ENCODE measurements around the gene RNF26.
A peak's percentile ranks its signal among the peaks of the same experiment; 100 is the strongest.

Gene RNF26

GRCh38 chr11:119338318-119338890 lies 4.1 kb downstream of the RNF26 start:
- no peak overlapping the region for H3K27ac ChIP-seq (ENCODE audit: low read depth, low read length)
- peaks cover 48% of the 10 kb centered on the region for H3K4me1 ChIP-seq (ENCODE audit: control insufficient read depth, insufficient read depth, low read length)

DNA sequence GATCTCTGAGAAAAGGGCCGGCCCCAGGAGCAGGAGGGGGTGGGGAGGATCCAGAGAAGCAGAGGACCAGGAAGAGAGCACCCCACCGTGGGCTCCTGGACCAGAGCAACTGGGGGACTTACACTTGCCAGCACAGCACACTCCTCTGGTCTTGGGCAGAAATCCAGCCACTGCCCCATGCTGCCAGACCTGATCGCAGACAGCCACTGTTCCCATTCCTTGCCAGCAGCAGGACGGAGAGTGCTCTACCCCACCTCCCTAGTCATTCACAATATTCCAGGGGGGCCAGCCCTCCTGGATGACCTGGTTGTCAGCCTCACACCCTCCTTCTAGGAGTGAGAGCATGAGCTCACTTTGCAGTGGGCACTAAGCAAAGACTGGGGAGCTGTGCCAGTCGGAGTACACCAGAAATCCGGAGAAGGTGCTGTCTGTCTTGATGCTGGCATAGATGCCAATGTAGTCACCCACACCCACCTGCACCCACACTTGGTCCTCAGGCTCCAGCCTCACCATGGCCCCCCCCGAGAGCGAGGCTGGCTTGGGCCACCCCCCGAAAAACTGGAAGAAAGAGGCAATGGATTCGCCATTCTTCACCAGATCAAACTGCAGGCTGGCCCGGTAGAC lies 4.8 kb downstream of the RNF26 start:
- Histone ChIP-seq H3K27me3 (ENCODE audit: control insufficient read depth, insufficient read depth, low read length) (peaks cover 53% of the 10 kb centered on the region), H3K9ac (ENCODE audit: low read length) (no peak overlapping the region), H3K4me3 (ENCODE audit: low read depth, low read length) (peak overlapping the region; percentile 62), H3K4me1 (ENCODE audit: control insufficient read depth, insufficient read depth, low read length) (peaks cover 45% of the 10 kb centered on the region), H3K27ac (ENCODE audit: low read depth, low read length) (no peak overlapping the region), H3K36me3 (ENCODE audit: control insufficient read depth, insufficient read depth, low read length) (peaks cover 13% of the 10 kb centered on the region), H3K9me3 (ENCODE audit: control insufficient read depth, insufficient read depth, low read depth, low read length) (no peaks in the 10 kb centered on the region)

More at GRCh38 chr11:119338318-119338890, 4.1 kb downstream of the RNF26 start:
- H3K9me3 ChIP-seq (ENCODE audit: control insufficient read depth, insufficient read depth, low read depth, low read length) = no peaks in the 10 kb centered on the region
- no peak overlapping the region for H3K9ac ChIP-seq (ENCODE audit: low read length)
- peaks cover 49% of the 10 kb centered on the region for H3K27me3 ChIP-seq (ENCODE audit: control insufficient read depth, insufficient read depth, low read length)
- H3K4me3 ChIP-seq (ENCODE audit: low read depth, low read length) = peak overlapping the region; percentile 62
- H3K36me3 ChIP-seq (ENCODE audit: control insufficient read depth, insufficient read depth, low read length) = peaks cover 13% of the 10 kb centered on the region

DNA sequence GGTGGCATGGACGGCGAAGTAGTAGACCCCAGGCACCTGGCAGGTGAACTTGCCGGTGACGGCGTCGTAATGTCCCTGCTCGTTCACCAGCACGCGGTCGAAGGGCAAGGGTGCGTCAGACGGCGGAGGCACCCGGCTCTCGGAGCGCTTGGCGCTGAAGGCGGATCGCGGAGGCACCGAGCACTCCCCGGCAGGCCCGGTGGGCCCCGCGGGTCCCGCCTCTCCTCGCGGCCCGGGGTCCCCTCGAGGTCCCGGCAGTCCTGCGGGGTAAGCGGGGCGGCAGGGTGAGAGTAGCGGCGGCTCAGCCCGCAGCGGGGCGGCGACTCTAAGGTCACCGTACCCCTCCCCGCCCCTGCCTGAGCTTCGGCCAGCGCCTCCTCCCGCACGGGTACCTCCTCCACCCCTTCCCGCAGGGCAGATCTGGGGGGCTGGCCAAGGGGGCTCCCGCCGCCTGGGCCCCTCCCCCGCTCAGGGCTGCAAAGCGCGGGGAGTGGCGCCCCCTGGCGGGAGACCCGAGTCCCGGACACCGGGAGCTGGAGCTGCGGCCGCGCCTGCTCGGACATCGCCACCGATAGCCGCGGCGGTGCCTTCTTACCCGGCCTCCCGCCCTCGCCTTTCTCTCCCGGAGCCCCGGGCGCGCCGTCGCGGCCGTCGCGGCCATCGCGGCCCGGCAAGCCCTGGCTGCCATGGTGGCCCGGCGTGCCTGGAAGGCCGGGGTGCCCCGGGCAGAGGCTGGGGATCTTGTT lies 5.4 kb downstream of the RNF26 start:
- no peak overlapping the region for H3K27ac ChIP-seq (ENCODE audit: low read depth, low read length)
- H3K36me3 ChIP-seq (ENCODE audit: control insufficient read depth, insufficient read depth, low read length) = peaks cover 13% of the 10 kb centered on the region
- H3K4me1 ChIP-seq (ENCODE audit: control insufficient read depth, insufficient read depth, low read length) = peaks cover 45% of the 10 kb centered on the region
- H3K9ac ChIP-seq (ENCODE audit: low read length) = no peak overlapping the region
- H3K4me3 ChIP-seq (ENCODE audit: low read depth, low read length) = peak overlapping the region; percentile 62
- peaks cover 59% of the 10 kb centered on the region for H3K27me3 ChIP-seq (ENCODE audit: control insufficient read depth, insufficient read depth, low read length)
- no peaks in the 10 kb centered on the region for H3K9me3 ChIP-seq (ENCODE audit: control insufficient read depth, insufficient read depth, low read depth, low read length)

GRCh38 chr11:119340335-119341221 lies 6.3 kb downstream of the RNF26 start, which contains the start of gene C1QTNF5:
C1QTNF5 (minus strand) TSS chr11:119340883; CDS start chr11:119340397, 486 bp downstream.
- Histone ChIP-seq H3K27me3 (ENCODE audit: control insufficient read depth, insufficient read depth, low read length) (peaks cover 68% of the 10 kb centered on the region), H3K9me3 (ENCODE audit: control insufficient read depth, insufficient read depth, low read depth, low read length) (no peaks in the 10 kb centered on the region), H3K36me3 (ENCODE audit: control insufficient read depth, insufficient read depth, low read length) (peaks cover 13% of the 10 kb centered on the region), H3K27ac (ENCODE audit: low read depth, low read length) (no peak within 1 kb of the TSS), H3K9ac (ENCODE audit: low read length) (no peak within 1 kb of the TSS), H3K4me3 (ENCODE audit: low read depth, low read length) (peak within 1 kb of the TSS; percentile 62), H3K4me1 (ENCODE audit: control insufficient read depth, insufficient read depth, low read length) (peaks cover 38% of the 10 kb centered on the region)

GRCh38 chr11:119341222-119342022 lies 7.1 kb downstream of the RNF26 start:
- H3K36me3 ChIP-seq (ENCODE audit: control insufficient read depth, insufficient read depth, low read length) = peaks cover 5% of the 10 kb centered on the region
- H3K4me1 ChIP-seq (ENCODE audit: control insufficient read depth, insufficient read depth, low read length) = peaks cover 38% of the 10 kb centered on the region
- no peak overlapping the region for H3K9ac ChIP-seq (ENCODE audit: low read length)
- peak overlapping the region; percentile 62; the same call in 1 of the 2 replicates for H3K4me3 ChIP-seq (ENCODE audit: low read depth, low read length)
- H3K27me3 ChIP-seq (ENCODE audit: control insufficient read depth, insufficient read depth, low read length) = peaks cover 76% of the 10 kb centered on the region
- H3K27ac ChIP-seq (ENCODE audit: low read depth, low read length) = no peak overlapping the region
- H3K9me3 ChIP-seq (ENCODE audit: control insufficient read depth, insufficient read depth, low read depth, low read length) = no peaks in the 10 kb centered on the region

GRCh38 chr11:119342023-119342300 lies 7.6 kb downstream of the RNF26 start:
- Histone ChIP-seq H3K36me3 (ENCODE audit: control insufficient read depth, insufficient read depth, low read length) (no peaks in the 10 kb centered on the region), H3K27me3 (ENCODE audit: control insufficient read depth, insufficient read depth, low read length) (peaks cover 81% of the 10 kb centered on the region), H3K9me3 (ENCODE audit: control insufficient read depth, insufficient read depth, low read depth, low read length) (no peaks in the 10 kb centered on the region), H3K9ac (ENCODE audit: low read length) (no peak overlapping the region), H3K4me3 (ENCODE audit: low read depth, low read length) (no peak overlapping the region), H3K4me1 (ENCODE audit: control insufficient read depth, insufficient read depth, low read length) (peaks cover 34% of the 10 kb centered on the region), H3K27ac (ENCODE audit: low read depth, low read length) (no peak overlapping the region)

DNA sequence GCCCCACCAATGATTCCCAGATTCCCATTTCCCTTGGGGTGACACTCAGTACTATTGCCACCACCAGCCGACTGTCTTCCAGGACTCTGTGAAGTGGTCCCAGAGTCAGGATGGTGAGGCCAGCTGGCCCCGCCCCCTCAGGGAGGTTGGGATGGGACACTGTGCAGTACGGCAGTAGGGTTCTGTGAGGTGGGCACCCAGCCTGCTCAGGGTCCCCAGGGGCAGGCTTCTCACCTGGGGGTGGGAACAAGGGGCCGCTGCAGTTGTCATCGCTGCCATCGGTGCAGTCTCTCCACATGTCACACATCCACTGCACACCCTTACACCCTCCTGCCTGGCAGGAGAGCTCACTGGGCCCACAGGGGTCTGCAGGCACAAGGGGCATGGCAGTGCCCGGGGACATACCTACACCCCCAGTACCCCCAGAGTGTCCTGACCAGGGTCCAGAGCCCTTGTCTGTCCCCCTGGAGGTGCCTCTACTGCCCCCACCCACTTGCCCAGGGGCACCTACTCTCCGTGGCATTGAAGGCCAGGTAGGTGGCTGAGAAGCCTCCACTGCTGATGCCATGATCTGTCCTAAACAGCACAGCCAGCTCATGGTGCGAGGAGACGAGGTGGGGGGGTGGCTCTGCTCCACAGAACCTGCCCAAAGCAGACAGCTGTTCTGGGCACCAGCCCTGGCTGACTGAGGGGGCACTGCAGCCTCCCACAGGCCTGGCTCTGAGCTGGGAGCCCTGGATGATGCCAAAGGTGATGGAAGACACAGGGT lies 8.2 kb downstream of the RNF26 start:
- no peaks in the 10 kb centered on the region for H3K9me3 ChIP-seq (ENCODE audit: control insufficient read depth, insufficient read depth, low read depth, low read length)

DNA sequence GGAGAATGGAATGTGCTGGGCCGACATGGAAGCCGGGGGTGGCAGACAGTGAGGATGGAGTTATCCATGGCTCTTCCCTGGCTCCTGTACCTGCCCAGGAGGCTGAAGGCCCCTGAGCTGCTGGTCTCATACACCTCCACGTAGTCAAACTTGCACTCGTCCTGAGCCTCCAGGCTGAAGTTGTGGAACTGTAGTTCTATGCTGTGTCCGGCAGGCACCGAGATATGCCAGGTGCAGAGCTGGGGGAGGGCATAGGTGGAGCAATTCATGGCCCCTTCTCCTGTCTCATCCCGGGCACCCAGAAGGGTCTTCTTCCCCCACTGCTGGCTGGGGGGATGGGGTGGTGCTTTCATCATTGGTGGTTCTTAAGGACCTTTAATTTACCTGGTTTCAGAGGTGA lies 9.4 kb downstream of the RNF26 start:
- Histone ChIP-seq H3K9me3 (ENCODE audit: control insufficient read depth, insufficient read depth, low read depth, low read length) (no peaks in the 10 kb centered on the region), H3K36me3 (ENCODE audit: control insufficient read depth, insufficient read depth, low read length) (no peaks in the 10 kb centered on the region), H3K27me3 (ENCODE audit: control insufficient read depth, insufficient read depth, low read length) (peaks cover 90% of the 10 kb centered on the region), H3K4me3 (ENCODE audit: low read depth, low read length) (no peak overlapping the region), H3K9ac (ENCODE audit: low read length) (no peak overlapping the region), H3K27ac (ENCODE audit: low read depth, low read length) (no peak overlapping the region), H3K4me1 (ENCODE audit: control insufficient read depth, insufficient read depth, low read length) (peaks cover 18% of the 10 kb centered on the region)

More for the DNA sequence above, 8.2 kb downstream of the RNF26 start:
- H3K9ac ChIP-seq (ENCODE audit: low read length) = no peak overlapping the region
- H3K4me1 ChIP-seq (ENCODE audit: control insufficient read depth, insufficient read depth, low read length) = peaks cover 28% of the 10 kb centered on the region
- H3K36me3 ChIP-seq (ENCODE audit: control insufficient read depth, insufficient read depth, low read length) = no peaks in the 10 kb centered on the region
- H3K4me3 ChIP-seq (ENCODE audit: low read depth, low read length) = no peak overlapping the region
- H3K27me3 ChIP-seq (ENCODE audit: control insufficient read depth, insufficient read depth, low read length) = peaks cover 87% of the 10 kb centered on the region
- no peak overlapping the region for H3K27ac ChIP-seq (ENCODE audit: low read depth, low read length)

GRCh38 chr11:119344291-119345010 lies 10.1 kb downstream of the RNF26 start:
- Histone ChIP-seq H3K36me3 (ENCODE audit: control insufficient read depth, insufficient read depth, low read length) (no peaks in the 10 kb centered on the region), H3K9me3 (ENCODE audit: control insufficient read depth, insufficient read depth, low read depth, low read length) (no peaks in the 10 kb centered on the region), H3K27me3 (ENCODE audit: control insufficient read depth, insufficient read depth, low read length) (peaks cover 83% of the 10 kb centered on the region), H3K27ac (ENCODE audit: low read depth, low read length) (no peak overlapping the region), H3K4me3 (ENCODE audit: low read depth, low read length) (no peak overlapping the region), H3K9ac (ENCODE audit: low read length) (no peak overlapping the region), H3K4me1 (ENCODE audit: control insufficient read depth, insufficient read depth, low read length) (peaks cover 11% of the 10 kb centered on the region; the same call in 1 of the 2 replicates)
